Cardiac muscle cell (in vitro differentiated cells and primary cell): ENCODE results near the gene MFRP. TPM values are rescaled to one million over a fixed set of nuclear protein-coding genes. Genes with fewer than 3 reads are reported as not detected.
A peak's percentile ranks its signal among the peaks of the same experiment; 100 is the strongest.

Experiments used
- DNase-seq, 2 donors: peaks; one replicate each; pipeline versions ENCODE4 v3.0.0 to v3.0.0-alpha.2; 2010 to 2017; ENCODE audit warnings: low read depth in 1 of 2, low spot score in 1 of 2
- H3K27ac ChIP-seq: fragments of 200-600 bp; sonication (generic); 2 replicates; pipeline ENCODE4 v1.5.1; 2016
- H3K27me3 ChIP-seq: fragments of 200-600 bp; sonication (generic); 2 replicates; pipeline ENCODE4 v1.6.0; 2016; ENCODE audit warnings: control low read depth
- H3K36me3 ChIP-seq: fragments of 200-600 bp; sonication (generic); 2 replicates; pipeline ENCODE4 v1.5.1; 2016; ENCODE audit warnings: control low read depth
- H3K4me1 ChIP-seq: fragments of 200-600 bp; sonication (generic); 2 replicates; pipeline ENCODE4 v1.8.1; 2017; ENCODE audit warnings: low read depth, mild to moderate bottlenecking, mixed run types
- H3K4me3 ChIP-seq: fragments of 200-600 bp; sonication (generic); 2 replicates; pipeline ENCODE4 v1.5.1; 2016; ENCODE audit warnings: mild to moderate bottlenecking
- H3K9me3 ChIP-seq: fragments of 200-600 bp; sonication (generic); 2 replicates; pipeline ENCODE4 v1.5.1; 2017; ENCODE audit warnings: low read depth, mild to moderate bottlenecking, control low read depth
- polyA plus RNA-seq: library from polyadenylated mRNA; unstranded; fragments of >200 nt; fragmentation: Nextera tagmentation; extraction: Ambion mirVana; gene quantifications from 2 replicates; pipeline ENCODE4 v1.2.1, GENCODE V29; 2016
- total RNA-seq: library from RNA; depleted of rRNA; stranded (reverse); fragments of >200 nt; gene quantifications from 2 replicates; pipeline ENCODE4 v1.2.3, GENCODE V29; 2016
- TF ChIP-seq, protein P1 (sequence below): IDR thresholded peaks from 2 replicates; pipeline ENCODE4 v1.5.1; 2012; ENCODE audit warnings: low read depth, mild to moderate bottlenecking, low read length

The MFRP gene
- total and polyA plus RNA-seq, 2 experiments from 2014 or later: not detected

DNA sequence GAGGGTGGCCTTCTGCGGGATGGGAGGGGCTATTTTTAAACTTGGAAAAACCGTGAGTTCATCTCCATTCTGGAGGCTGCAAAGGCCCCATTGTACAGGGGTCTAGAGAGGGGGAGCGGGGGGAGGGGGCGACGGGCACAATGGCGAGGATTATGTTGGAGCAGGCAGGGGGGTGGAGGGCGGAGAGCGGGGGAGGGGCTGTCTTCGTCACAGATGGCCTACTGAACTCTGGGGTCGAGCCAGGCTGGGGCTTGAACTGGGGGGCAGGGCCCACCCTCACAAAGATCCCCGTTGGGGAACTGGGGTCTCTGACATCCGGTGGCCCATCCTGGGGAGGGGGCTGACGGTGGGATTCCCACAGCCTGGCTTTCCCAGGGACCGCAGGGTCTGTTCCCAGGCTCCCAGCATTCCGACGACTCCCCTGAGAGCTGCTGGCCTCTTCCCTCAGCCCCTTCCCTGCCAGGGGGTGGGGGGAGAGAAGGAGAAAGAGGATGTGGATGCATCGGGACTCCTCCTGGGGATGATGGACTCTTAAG lies 26.2 kb downstream of the MFRP start:
- TF ChIP-seq, protein P1, sequence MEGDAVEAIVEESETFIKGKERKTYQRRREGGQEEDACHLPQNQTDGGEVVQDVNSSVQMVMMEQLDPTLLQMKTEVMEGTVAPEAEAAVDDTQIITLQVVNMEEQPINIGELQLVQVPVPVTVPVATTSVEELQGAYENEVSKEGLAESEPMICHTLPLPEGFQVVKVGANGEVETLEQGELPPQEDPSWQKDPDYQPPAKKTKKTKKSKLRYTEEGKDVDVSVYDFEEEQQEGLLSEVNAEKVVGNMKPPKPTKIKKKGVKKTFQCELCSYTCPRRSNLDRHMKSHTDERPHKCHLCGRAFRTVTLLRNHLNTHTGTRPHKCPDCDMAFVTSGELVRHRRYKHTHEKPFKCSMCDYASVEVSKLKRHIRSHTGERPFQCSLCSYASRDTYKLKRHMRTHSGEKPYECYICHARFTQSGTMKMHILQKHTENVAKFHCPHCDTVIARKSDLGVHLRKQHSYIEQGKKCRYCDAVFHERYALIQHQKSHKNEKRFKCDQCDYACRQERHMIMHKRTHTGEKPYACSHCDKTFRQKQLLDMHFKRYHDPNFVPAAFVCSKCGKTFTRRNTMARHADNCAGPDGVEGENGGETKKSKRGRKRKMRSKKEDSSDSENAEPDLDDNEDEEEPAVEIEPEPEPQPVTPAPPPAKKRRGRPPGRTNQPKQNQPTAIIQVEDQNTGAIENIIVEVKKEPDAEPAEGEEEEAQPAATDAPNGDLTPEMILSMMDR: no peak
- Histone ChIP-seq H3K36me3 (no peaks in the 10 kb centered on the region), H3K27ac (no peak overlapping the region), H3K27me3 (peaks cover 14% of the 10 kb centered on the region), H3K9me3 (no peaks in the 10 kb centered on the region), H3K4me1 (peaks cover 58% of the 10 kb centered on the region), H3K4me3 (no peak overlapping the region)
- peak in 1 of 2 donors; percentile 48 for DNase-seq

DNA sequence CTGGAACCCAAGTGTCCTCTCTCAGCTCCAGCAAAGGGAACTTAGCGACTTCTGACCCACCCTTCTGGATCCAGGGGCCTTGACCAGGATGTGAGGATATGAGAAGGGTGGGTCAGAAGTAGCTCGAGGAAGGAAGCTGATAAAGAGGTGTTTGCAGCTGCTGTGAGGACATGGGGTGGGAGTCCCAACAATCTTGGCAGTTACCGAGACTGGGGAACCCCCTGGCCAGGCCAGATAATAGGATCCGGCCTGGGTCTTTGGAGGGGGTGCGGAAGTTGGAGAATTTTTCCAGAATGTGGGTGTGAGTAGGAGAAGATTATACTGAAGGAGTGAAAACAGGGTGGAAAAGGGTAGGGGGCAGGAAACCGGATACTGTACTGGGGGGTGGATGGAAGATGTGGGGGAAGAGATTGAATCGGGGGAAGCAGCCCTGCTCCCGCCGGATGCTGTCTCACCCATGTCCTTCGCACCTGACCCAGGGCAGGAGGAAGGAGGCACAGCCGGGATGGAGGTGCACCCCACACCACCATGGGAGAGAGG lies 26.7 kb downstream of the MFRP start:
- H3K4me3 ChIP-seq: no peak overlapping the region
- H3K36me3 ChIP-seq: no peaks in the 10 kb centered on the region
- peaks cover 58% of the 10 kb centered on the region for H3K4me1 ChIP-seq
- no peak for DNase-seq
- TF ChIP-seq, protein P1: no peak
- no peak overlapping the region for H3K27ac ChIP-seq
- H3K27me3 ChIP-seq: peaks cover 19% of the 10 kb centered on the region
- H3K9me3 ChIP-seq: no peaks in the 10 kb centered on the region

DNA sequence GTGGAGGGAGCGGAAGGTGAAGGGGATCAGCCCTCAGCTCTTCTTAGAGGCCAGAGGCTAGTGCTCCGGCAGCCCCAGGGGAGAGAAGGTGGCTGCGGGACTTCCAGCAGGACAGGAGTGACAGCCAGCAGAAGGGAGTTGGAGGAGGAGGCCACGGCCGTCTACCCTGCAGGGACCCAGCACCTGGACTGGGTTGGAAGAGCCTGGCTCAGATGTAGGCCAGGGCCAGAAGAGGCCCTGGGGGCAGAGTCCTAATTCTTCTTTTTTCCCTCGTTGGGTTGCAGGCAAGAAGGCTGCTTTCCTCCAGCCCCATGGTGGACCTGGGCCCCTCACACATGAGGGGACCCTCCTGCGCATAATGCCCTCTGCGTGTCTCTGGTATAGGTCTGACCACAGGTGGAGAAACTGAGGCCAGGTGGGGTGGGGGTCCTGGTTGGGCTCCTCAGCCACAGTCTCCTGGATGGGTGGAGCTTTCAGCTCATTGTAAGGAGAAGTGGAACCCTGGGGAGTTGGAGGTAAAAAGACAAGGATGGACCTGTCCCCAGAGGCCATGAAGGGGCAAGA lies 27.3 kb downstream of the MFRP start:
- no peak for DNase-seq
- Histone ChIP-seq H3K36me3 (no peaks in the 10 kb centered on the region), H3K27me3 (peaks cover 24% of the 10 kb centered on the region), H3K4me3 (no peak overlapping the region), H3K27ac (no peak overlapping the region), H3K4me1 (peaks cover 55% of the 10 kb centered on the region), H3K9me3 (no peaks in the 10 kb centered on the region)
- TF ChIP-seq, protein P1: no peak

DNA sequence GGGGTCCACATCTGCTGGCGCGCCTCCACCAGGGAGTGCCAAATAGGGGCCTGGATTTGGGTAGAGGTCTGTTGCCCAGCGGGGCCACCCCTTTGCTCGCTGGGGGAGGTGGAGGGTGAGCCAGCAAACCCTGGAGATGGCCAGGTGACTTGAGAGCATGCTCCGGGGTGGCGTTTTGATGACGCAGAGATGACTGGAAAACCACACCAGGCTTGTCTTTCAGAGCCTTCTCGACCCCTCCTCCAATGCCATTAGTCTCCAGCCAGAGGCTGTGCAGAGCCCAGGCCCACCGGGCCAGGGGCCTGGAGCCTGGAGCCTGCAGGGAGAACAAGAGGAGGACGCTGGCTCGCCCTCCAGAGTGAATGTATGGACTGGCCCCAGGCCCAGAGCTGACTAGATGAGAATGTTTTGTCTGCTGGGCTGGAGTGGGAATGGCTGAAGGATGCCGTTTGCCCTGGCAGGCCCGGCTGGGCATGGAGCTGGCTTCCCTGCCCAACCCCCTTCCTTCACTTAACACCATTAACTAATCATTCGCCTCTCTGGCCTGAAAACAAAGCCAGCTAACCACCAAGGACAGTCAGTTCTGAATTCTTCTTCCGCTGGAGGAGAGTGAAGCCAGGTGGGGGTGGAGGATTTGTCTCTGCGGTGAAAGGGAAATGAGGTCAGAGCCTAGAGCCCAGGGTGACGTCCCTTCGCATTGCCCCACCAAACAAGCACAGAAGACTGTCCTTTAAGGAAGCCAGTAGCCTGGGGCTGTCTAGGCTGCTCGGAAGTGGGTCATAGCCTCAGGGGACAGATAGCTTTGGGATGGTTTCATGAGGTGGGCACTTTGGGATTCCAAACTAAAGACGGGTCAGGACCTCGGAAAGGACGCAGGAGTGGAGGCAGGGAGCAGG lies 28.0 kb downstream of the MFRP start:
- Histone ChIP-seq H3K27ac (peak overlapping the region; percentile 12), H3K4me3 (no peak overlapping the region), H3K36me3 (no peaks in the 10 kb centered on the region), H3K27me3 (peaks cover 24% of the 10 kb centered on the region), H3K9me3 (no peaks in the 10 kb centered on the region), H3K4me1 (peaks cover 50% of the 10 kb centered on the region)
- TF ChIP-seq, protein P1: no peak
- DNase-seq: peak; percentile 39 to 85

DNA sequence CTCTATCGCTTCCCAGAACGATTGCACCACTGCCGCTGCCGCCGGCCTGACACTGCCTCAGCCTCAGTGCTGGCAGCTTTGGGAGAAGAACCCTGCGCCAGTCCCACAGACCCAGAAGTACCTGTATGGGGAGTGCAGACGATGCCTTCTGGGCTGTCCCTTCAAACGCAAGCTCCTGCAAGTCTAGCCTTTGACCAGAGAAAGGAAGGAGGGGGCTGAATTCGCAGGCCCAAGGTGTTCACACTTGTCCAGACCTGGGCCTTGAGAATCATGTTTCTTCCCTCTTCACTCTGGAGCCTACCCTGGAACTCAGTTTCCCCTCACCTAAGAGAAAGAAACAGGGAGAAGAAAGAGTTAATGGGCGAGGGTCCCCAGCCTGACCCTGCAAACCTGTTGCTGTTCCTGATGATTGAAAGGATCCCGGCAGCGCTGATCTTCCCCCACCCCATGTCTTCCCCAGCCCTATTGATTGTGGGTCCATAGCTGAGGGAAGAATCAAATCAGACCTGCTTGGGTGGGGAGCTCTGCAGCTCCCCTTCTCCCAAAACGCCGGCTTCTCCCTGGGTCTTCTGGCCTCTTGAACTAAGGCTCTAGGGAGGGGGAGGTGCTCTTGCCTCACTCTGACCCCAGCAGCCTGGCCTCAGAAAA lies 28.8 kb downstream of the MFRP start:
- peak in 1 of 2 donors; percentile 49 for DNase-seq
- Histone ChIP-seq H3K27ac (no peak overlapping the region), H3K4me3 (peak overlapping the region; percentile 11), H3K9me3 (no peaks in the 10 kb centered on the region), H3K27me3 (peaks cover 24% of the 10 kb centered on the region), H3K4me1 (peaks cover 50% of the 10 kb centered on the region), H3K36me3 (no peaks in the 10 kb centered on the region)
- TF ChIP-seq, protein P1: no peak
